HepG2 (cell line): ENCODE data around the gene OSBPL10. TPM values are rescaled to one million over a fixed set of nuclear protein-coding genes. Genes with fewer than 3 reads are reported as not detected.

Experiments
- ATAC-seq: fragments of 200-7000 bp; cut with Tn5 transposase; 3 replicates; pipeline ENCODE4 v1.9.1; 2020; ENCODE audit warnings: mild to moderate bottlenecking, moderate library complexity
- BruUV-seq: library from RNA; stranded (reverse); fragments of 400-500 nt; replicated peaks from 2 replicates; lab custom pipeline; 2021; lab: Mats Ljungman, UMichigan
- CTCF ChIA-PET: fragments of 300-600 bp; formaldehyde crosslinking; extraction: SDS; loops from one replicate; lab custom pipeline; 2021; ENCODE audit warnings: low total read pairs, inconsistent platforms, low intra/inter-chr PET ratio; lab: Yijun Ruan, JAX
- POLR2A ChIA-PET: fragments of 350-600 bp; sonication (Branson Sonifier 250); formaldehyde crosslinking; loops from one replicate; lab custom pipeline; 2020; ENCODE audit warnings: antibody characterized with exemption, inconsistent platforms; lab: Yijun Ruan, JAX
- DNase-seq: peaks from one replicate; pipeline ENCODE4 v3.0.0-alpha.2; 2015; ENCODE audit warnings: low spot score
- FAIRE-seq: peaks from 3 replicates; lab custom pipeline; 2011; peaks lifted over from hg19 to GRCh38; lab: Jason Lieb, UNC
- H2AFZ ChIP-seq: one replicate; pipeline ENCODE4 v1.6.1; 2011; ENCODE audit warnings: low read length, inconsistent platforms
- H3K27ac ChIP-seq: fragments of 300-600 bp; 3 replicates; pipeline ENCODE4 v1.8.0; 2011; ENCODE audit warnings: mixed run types, mild to moderate bottlenecking, mixed read lengths, low read length, inconsistent platforms; ENCODE audit not compliant: insufficient read depth; ENCODE audit errors: extremely low read length
- H3K27me3 ChIP-seq, 2 experiments: fragments of 200-600 bp in 1 of 2; 2 replicates in 1 of 2; 3 replicates in 1 of 2; pipeline versions ENCODE4 v1.6.0 to v1.8.0; 2011; ENCODE audit warnings: low read length in 2 of 2, mild to moderate bottlenecking in 2 of 2, moderate library complexity in 2 of 2, inconsistent platforms in 1 of 2; ENCODE audit not compliant: insufficient read depth in 2 of 2, control insufficient read depth in 1 of 2
- H3K36me3 ChIP-seq, 2 experiments: fragments of 200-600 bp in 1 of 2; replicated peaks in 1 of 2; 2 replicates in 1 of 2; 3 replicates in 1 of 2; pipeline versions ENCODE4 v1.5.1 to v1.8.0; 2011; ENCODE audit warnings: low read length in 2 of 2, inconsistent platforms in 1 of 2; ENCODE audit not compliant: insufficient read depth in 2 of 2, control insufficient read depth in 1 of 2
- H3K4me1 ChIP-seq: 2 replicates; pipeline ENCODE4 v1.5.1; 2012; ENCODE audit warnings: low read length, inconsistent platforms; ENCODE audit not compliant: insufficient read depth
- H3K4me2 ChIP-seq: 2 replicates; pipeline ENCODE4 v1.6.0; 2011; ENCODE audit warnings: low read depth, low read length, inconsistent platforms
- H3K4me3 ChIP-seq, 3 experiments: fragments of 200-600 bp in 1 of 3; sonication (generic), shearing (Covaris generic) in 1 of 3; replicated peaks in 1 of 3; 2 replicates each; pipeline ENCODE4 v1.5.1; 2011 to 2016; ENCODE audit warnings: low read length in 3 of 3, inconsistent platforms in 2 of 3, low read depth in 2 of 3, mild to moderate bottlenecking in 2 of 3, control low read depth in 1 of 3, mixed read lengths in 1 of 3; ENCODE audit not compliant: insufficient read depth in 1 of 3
- H3K79me2 ChIP-seq: one replicate; pipeline ENCODE4 v1.6.1; 2011; ENCODE audit warnings: low read length, inconsistent platforms; ENCODE audit not compliant: insufficient read depth
- H3K9ac ChIP-seq: 2 replicates; pipeline ENCODE4 v1.6.0; 2011; ENCODE audit warnings: mild to moderate bottlenecking, low read depth, low read length, inconsistent platforms; ENCODE audit not compliant: insufficient read depth
- H3K9me3 ChIP-seq: 2 replicates; pipeline ENCODE4 v1.5.1; 2012; ENCODE audit warnings: mild to moderate bottlenecking, low read length
- H4K20me1 ChIP-seq: 2 replicates; pipeline ENCODE4 v1.6.0; 2011; ENCODE audit warnings: inconsistent platforms, mild to moderate bottlenecking, low read length, moderate library complexity; ENCODE audit not compliant: insufficient read depth
- ATF7-NPFF ChIP-seq: sonication (generic); formaldehyde crosslinking; IDR thresholded peaks from 2 replicates; pipeline ENCODE4 v1.8.1; 2023; ENCODE audit warnings: mild to moderate bottlenecking, low read depth, missing genetic modification reagents, moderate library complexity
- CBX5 ChIP-seq: sonication (generic); formaldehyde crosslinking; IDR thresholded peaks from 2 replicates; pipeline ENCODE4 v1.4.0; 2020; ENCODE audit warnings: missing genetic modification reagents, borderline replicate concordance
- PRDM4 ChIP-seq: sonication (generic); formaldehyde crosslinking; IDR thresholded peaks from 2 replicates; pipeline ENCODE4 v1.9.0; 2021; ENCODE audit warnings: missing genetic modification reagents, borderline replicate concordance
- RFXAP ChIP-seq: sonication (generic); formaldehyde crosslinking; IDR thresholded peaks from 2 replicates; pipeline ENCODE4 v1.4.0; 2020; ENCODE audit warnings: missing genetic modification reagents, borderline replicate concordance
- SIN3A ChIP-seq: IDR thresholded peaks from 2 replicates; pipeline ENCODE4 v1.6.1; 2011; ENCODE audit warnings: low read depth, mild to moderate bottlenecking, control low read depth, low read length, borderline replicate concordance
- SIN3B ChIP-seq: fragments of 150-350 bp; IDR thresholded peaks from 2 replicates; pipeline ENCODE4 v1.6.1; 2014; ENCODE audit warnings: low read length
- ZBTB8A ChIP-seq: sonication (generic); formaldehyde crosslinking; IDR thresholded peaks from 2 replicates; pipeline ENCODE4 v1.4.0; 2020; ENCODE audit warnings: mild to moderate bottlenecking, low read depth, missing genetic modification reagents, borderline replicate concordance
- ZGPAT ChIP-seq: IDR thresholded peaks from 2 replicates; pipeline ENCODE4 v1.6.1; 2016; ENCODE audit warnings: mild to moderate bottlenecking
- ZNF235 ChIP-seq: sonication (generic); formaldehyde crosslinking; IDR thresholded peaks from 2 replicates; pipeline ENCODE4 v1.8.1; 2023; ENCODE audit warnings: mild to moderate bottlenecking, missing genetic modification reagents, borderline replicate concordance
- ZNF292 ChIP-seq: sonication (generic); formaldehyde crosslinking; IDR thresholded peaks from 2 replicates; pipeline ENCODE4 v1.8.1; 2022; ENCODE audit warnings: mild to moderate bottlenecking, low read depth, missing genetic modification reagents, borderline replicate concordance
- ZNF839 ChIP-seq: sonication (generic); formaldehyde crosslinking; IDR thresholded peaks from 2 replicates; pipeline ENCODE4 v1.4.0; 2020; ENCODE audit warnings: missing genetic modification reagents, mild to moderate bottlenecking, borderline replicate concordance
- WGBS: methylation state at CpG from one replicate; pipeline ENCODE4 v1.1.6; 2017; ENCODE audit warnings: low lambda C conversion rate; 5-methylcytosine and 5-hydroxymethylcytosine counted together
- in situ Hi-C: cut with HindIII; loops from 2 replicates; pipeline ENCODE4 v1.10.0; 2017; ENCODE audit warnings: low pct_unique_long_range_greater_than_20kb; ENCODE audit not compliant: extremely low pct_ligation_motif_present
- intact Hi-C: fragments of 100-400 bp; cut with micrococcal nuclease; formaldehyde crosslinking; loops from one replicate; pipeline ENCODE4 v1.10.0; 2022; ENCODE audit not compliant: unreplicated experiment
- polyA plus RNA-seq, 8 experiments: library from polyadenylated mRNA; depleted of rRNA in 3 of 8; stranded (reverse) in 7 of 8; unstranded in 1 of 8; fragments of >200 nt; fragmentation: Illumina TruSeq in 4 of 8; extraction: Trizol in 4 of 8; gene quantifications; 2 replicates each; pipeline versions ENCODE4 v1.2.1 to v1.2.3, GENCODE V29; 2011 to 2016; ENCODE audit warnings: low read depth in 4 of 8, missing spikeins in 1 of 8, mixed read lengths in 1 of 8; ENCODE audit not compliant: insufficient read depth in 1 of 8
- total RNA-seq, 5 experiments: library from RNA; depleted of rRNA; stranded (reverse); fragments of >200 nt; fragmentation: Illumina TruSeq; extraction: Trizol; gene quantifications; 2 replicates each; pipeline ENCODE4 v1.2.3, GENCODE V29; 2016; ENCODE audit warnings: low read depth in 1 of 5

The OSBPL10 gene
- total and polyA plus RNA-seq, 2 of the 13 experiments (the other 11 are each of a cell fraction or from before 2014, with no cell fraction given), result 10.3 to 28.6 TPM

DNA sequence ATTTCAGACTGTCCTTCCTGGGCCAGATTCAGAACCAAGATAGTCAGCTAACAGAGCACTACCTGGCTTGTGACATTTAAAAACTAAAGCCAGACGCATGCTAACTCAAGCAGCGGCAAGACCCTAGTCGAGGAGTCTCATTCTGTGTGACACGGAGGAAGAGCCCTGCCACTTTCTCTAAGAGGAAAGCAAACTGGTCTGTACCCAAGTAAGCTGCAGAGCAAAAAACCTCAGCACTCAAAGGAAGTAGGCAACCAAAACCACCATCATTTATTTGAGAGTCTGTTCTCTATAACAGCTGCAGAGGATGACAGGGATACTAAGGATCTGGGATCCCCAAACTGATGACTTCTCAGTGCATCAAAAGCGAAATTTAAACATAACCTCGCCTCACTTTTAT lies 152.1 kb downstream of the OSBPL10 start:
- Histone ChIP-seq H2AFZ (no peak overlapping the region), H3K4me1 (no peaks in the 10 kb centered on the region), H3K27me3 (no peaks in the 10 kb centered on the region), H3K79me2 (peaks cover 3% of the 10 kb centered on the region), H3K27ac (no peak overlapping the region), H3K4me3 (no peak overlapping the region), H4K20me1 (no peaks in the 10 kb centered on the region), H3K36me3 (peaks cover 8 to 18% of the 10 kb centered on the region in 2 experiments; a peak in 4 of 5 replicates), H3K9me3 (no peaks in the 10 kb centered on the region), H3K4me2 (no peak overlapping the region), H3K9ac (no peak overlapping the region)
- POLR2A ChIA-PET, result no interaction called here
- FAIRE-seq (no peak), ATAC-seq (no peak), DNase-seq (no peak)
- WGBS, result 95% methylated on average over 6 of the region's 6 CpGs
- intact Hi-C loops (no loop called here), in situ Hi-C loops (no loop called here)
- CTCF ChIA-PET, result no interaction called here
- no peak for TF ChIP-seq SIN3B
- no peak for TF ChIP-seq CBX5 (CRISPR knock-in tag)
- no peak for TF ChIP-seq ZNF235 (CRISPR knock-in tag)
- TF ChIP-seq ZBTB8A (CRISPR knock-in tag), result no peak
- TF ChIP-seq SIN3A, result no peak
- no peak for TF ChIP-seq ZNF839 (CRISPR knock-in tag)
- BruUV-seq, result no TSS peak

DNA sequence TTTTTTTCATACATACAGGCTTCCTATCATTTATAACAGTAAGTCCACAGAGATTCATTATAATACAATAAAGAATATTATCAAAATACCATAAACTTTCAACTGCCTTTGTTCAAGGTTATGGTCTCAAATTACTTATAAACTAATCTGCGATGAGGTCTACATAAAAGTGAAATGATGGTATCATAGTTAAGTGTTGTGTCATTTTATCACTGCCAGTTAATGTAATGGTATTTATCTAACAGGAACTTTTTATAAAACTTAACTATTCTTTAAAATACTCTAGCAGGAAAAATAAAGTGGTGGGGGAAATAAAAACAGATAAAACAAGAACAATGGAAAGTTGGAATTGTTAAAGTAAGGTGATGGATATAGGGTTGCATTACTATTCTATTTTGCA lies 153.1 kb downstream of the OSBPL10 start:
- 98% methylated on average over 1 of the region's 1 CpG for WGBS
- intact Hi-C loops, result no loop called here
- Histone ChIP-seq H2AFZ (no peak overlapping the region), H3K4me1 (no peaks in the 10 kb centered on the region), H3K9me3 (no peaks in the 10 kb centered on the region), H3K79me2 (peaks cover 3% of the 10 kb centered on the region), H3K27me3 (no peaks in the 10 kb centered on the region), H3K36me3 (peaks cover 8 to 19% of the 10 kb centered on the region in 2 experiments; a peak in 4 of 5 replicates), H4K20me1 (no peaks in the 10 kb centered on the region), H3K4me3 (no peak overlapping the region), H3K4me2 (no peak overlapping the region), H3K9ac (no peak overlapping the region), H3K27ac (no peak overlapping the region)
- DNase-seq (no peak), FAIRE-seq (no peak), ATAC-seq (no peak)
- POLR2A ChIA-PET, result no interaction called here
- in situ Hi-C loops, result no loop called here
- no TSS peak for BruUV-seq
- no peak for TF ChIP-seq RFXAP
- TF ChIP-seq PRDM4 (CRISPR knock-in tag), result no peak
- no peak for TF ChIP-seq ZGPAT (CRISPR knock-in tag)
- no peak for TF ChIP-seq ATF7-NPFF (CRISPR knock-in tag)
- TF ChIP-seq ZNF292 (CRISPR knock-in tag), result no peak
- CTCF ChIA-PET, result no interaction called here
